Stimulated activated CD8-positive, alpha-beta memory T cell treated with anti-CD3 and anti-CD28 coated beads, Interleukin-15, amount 100 ng/mL, for 4 hours (primary cell): ENCODE results near the gene TMEM51.

Experiments used
- DNase-seq, 2 donors: peaks; one replicate each; pipeline ENCODE4 v3.0.0-alpha.2; 2020; ENCODE audit warnings: low read depth in 2 of 2

The TMEM51 gene

DNA sequence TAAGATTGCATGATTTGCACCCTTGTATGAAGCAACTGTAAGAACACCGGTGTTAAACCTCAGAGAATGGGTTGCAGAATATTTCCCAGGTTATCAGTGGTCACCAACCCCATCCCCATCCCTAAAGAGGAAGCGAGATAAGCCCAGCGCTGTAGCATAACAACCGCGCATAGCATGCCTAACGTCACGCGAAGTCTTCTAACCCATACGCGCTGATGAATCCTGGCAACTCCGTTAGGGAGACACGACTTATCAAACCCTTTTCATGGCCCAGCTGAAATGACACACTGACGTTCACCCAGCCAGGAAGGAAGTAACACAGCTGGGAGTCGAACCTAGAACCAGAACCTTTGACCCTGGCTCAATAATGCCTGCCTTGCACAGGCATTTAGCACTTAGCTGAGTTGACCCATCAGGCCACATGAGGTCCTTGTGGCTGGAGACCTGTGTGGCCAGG lies 24.2 kb downstream of the TMEM51 start:
- DNase-seq, result no peak

DNA sequence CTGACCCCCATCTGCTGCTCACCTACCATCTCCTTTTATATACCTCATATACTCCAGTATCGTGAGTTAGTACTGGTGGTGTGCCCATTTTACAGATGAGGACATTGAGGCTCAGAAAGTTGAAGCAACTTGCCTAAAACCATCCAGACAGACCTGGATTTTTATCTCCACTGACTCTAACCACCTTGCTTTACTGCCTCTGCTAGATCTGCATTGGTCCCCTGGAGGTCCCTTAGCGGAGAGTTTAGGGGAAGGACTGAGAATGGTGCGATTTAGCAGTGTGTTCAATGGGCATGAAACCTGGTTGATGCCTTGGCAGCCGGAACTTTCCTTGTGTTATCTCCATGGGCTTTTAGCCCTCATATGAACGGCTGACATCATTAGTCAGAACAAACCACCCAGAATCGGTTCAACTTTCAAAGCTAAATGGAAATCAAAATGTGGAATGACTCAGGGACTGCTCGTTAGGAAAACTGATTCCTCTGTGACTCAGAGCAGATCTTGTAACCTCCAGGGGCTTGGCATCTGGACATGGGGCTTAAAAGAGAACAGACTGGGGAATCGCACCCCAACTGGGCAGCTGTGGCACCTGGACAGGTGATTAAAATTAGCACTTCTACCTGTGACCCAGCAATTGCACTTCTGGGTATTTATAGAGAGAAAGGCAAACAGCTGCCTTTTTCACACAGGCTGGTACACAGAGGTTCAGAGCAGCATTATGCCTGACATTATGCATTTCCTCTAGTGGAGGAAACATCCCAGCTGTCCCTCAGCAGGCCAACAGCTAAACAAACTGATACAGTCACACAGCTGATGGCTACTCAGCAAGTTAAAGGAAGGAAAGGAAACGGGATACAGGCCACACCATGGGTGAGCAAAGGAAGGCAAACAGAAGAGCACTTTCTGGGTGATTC lies 25.3 kb downstream of the TMEM51 start:
- DNase-seq, result no peak

DNA sequence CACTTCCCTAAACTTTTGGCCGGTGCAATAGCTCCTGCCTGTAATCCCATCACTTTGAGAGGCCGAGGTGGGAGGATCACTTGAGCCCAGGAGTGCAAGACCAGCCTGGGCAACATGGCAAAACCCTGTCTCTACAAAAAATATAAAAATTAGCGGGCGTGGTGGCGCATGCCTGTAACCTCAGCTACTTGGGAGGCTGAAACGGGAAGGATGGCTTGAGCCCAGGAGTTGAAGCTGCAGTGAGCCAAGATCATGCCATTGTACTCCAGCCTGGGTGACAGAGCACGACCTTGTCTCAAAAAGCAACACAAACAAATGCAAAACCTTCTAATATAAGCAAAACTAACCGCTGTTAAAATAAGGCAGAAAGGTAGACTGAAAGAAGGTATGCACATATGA lies 25.9 kb downstream of the TMEM51 start:
- DNase-seq, result no peak

DNA sequence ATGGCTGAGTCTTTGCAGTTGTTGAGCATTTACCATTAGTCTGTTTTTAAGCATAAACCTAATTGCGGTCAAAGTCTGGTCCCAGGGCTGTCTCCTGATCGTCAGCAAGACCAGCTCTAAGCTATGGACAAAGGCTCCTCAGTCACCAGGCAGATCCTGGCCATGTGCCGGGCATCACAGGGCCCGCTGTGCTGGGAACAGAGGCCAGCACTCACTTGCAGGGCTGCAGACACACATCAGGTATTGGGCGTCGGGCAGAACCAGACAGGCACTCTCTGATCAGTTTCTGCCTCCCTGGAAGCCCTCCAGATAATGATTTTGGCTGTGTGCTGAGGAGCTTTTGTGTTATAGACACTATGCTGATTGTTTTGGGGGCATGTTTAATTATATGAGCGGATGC lies 26.6 kb downstream of the TMEM51 start:
- DNase-seq, result no peak

DNA sequence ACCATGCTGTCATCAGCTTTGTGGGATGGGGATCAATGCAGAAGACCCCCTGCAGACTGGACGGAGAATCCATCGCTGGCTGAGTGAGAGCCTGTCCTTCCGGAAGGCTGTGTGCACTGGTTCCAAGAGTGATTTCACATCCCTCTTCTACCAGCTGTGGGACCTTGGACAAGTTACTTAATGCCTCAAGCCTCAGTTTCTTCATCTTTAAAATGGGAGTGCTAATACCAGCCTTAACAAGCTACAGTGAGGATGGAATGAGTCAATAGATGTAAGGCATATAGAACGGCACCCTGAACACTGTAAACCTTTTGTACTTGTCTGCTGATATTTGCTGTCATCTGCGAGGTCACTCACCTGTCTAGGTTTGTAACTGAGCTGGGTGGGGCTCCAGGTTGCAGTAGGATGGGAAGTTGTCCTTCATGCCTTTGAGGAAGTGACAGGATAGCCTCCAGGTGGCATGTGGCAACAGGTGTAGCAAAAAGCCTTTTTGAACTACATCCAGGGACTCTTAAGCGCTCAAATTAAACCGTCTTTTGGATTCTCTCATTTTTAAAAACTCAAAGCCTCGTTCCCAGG lies 27.5 kb downstream of the TMEM51 start:
- DNase-seq, result no peak

DNA sequence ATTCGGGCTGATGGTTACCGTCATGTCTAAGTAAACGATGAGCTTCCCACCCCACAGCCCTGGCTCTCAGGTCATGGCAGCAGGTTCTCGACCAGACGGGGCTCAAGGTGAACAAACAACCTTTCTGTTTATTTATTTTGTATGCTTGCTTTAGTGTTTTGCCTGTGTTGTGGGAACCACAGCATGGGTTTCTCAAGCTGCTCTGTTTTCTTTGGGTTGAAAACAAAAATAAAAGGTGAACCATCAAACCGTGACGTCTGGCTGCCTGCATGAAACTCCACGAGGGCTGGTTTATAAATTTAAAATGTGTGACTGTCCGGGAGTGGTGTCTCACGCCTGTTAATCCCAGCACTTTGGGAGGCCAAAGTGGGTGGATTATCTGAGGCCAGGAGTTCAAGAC lies 28.0 kb downstream of the TMEM51 start:
- no peak for DNase-seq

DNA sequence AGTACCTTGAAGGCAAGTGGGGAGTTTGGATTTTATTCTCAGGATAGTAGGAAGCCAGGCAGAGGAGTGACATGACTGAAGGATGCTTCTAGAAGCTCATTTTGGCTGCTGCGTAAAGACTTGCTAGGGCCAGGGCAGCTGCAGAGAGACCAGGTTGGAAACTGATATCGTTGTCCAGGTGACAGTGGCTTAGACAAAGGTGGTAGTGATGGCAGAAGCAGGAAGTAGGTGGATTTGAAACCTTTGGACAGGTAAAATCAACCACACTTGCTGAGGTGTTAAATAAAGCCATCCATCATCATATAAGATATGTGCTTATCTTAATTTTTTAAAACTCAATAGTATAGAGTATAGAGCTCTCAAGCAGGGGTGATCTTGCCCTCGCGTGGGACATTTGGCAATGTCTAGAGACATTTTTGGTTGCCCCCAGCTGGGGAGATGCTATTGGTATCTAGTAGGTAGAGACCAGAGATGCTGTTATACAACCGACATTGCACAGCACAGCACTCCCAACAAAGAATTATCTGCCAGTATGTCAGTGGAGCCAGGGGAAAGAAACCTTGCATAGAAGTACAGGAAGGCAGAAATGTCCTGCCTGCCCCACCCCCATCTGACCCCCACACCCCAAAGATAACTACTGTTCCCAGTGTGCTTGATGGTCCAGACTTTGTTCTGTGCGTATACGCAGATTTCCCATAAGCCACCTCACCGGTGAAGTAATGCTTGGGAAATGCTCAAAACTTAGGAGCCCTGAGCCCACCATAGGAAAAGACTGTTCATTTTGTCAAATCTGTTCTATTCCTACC lies 31.1 kb downstream of the TMEM51 start:
- no peak for DNase-seq

DNA sequence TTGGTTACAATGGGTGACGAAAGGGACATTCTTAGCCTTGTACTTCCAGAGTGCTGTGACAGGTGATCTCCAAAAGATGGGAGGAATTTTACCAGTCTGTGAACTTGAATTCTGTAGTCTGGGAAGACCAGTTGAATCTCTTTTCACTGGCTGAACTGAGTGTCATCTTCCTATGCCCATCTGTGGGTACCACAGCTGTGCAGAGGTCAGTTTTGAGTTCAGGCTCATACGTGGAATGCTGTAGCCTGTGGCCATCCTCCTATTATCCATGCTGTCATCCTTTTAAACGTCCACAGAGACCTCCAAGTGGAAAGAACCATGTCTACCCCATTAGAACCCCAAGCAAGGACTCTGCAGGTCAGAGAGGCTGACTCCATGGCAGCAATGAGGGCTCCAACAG lies 32.1 kb downstream of the TMEM51 start:
- DNase-seq, result no peak

DNA sequence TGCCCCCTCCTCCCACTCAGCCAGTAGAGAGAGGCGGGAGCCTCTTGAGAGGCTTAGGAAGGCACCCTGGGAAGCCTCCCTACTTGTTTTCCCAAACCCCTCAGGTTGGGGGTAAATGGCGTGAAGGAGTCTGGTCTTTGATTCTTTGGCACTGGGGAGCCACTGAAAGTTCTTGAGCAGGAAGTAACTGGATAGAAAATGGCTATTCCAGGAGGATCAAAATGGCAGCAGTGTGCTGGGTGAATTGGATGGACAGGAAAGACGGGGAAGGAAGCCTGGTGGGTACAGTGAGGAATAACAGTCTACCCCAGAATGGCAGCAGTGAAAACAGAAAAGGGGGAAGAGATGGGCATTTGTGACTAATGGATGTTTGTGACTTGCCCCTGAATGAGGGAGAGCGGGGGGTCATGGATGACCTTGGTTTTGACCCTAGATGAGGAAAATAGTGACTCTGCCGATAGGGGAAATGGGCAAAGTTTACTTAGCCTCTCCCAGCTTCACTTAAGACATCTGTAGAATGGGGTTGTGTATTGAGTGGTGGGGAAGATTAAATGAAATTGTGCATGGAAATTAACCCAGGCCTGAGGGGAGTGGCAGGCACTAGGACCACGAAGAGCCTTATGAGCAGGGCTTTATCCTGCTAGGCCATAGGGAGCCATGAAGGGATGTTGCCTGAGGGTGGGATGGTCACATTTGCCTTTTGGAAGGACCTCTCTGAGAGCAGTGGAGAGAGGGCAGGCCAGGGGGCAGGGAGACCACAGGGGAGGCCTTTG lies 32.7 kb downstream of the TMEM51 start:
- no peak for DNase-seq

DNA sequence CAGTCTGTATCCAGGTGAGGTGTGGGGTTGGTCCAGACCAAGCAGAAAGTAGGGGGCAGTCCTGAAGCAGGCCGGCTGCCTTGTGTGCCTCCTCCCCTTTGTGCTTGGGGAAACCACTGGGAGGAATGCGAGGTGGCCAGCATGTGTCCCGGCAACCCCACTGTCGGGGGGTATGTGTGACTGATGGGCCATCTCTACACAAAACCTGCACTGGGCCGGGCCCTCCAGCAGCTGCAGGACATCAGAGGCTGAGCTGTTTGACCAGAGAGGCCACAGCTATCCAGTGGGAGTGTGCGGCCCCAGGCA lies 33.3 kb downstream of the TMEM51 start:
- DNase-seq, result no peak

DNA sequence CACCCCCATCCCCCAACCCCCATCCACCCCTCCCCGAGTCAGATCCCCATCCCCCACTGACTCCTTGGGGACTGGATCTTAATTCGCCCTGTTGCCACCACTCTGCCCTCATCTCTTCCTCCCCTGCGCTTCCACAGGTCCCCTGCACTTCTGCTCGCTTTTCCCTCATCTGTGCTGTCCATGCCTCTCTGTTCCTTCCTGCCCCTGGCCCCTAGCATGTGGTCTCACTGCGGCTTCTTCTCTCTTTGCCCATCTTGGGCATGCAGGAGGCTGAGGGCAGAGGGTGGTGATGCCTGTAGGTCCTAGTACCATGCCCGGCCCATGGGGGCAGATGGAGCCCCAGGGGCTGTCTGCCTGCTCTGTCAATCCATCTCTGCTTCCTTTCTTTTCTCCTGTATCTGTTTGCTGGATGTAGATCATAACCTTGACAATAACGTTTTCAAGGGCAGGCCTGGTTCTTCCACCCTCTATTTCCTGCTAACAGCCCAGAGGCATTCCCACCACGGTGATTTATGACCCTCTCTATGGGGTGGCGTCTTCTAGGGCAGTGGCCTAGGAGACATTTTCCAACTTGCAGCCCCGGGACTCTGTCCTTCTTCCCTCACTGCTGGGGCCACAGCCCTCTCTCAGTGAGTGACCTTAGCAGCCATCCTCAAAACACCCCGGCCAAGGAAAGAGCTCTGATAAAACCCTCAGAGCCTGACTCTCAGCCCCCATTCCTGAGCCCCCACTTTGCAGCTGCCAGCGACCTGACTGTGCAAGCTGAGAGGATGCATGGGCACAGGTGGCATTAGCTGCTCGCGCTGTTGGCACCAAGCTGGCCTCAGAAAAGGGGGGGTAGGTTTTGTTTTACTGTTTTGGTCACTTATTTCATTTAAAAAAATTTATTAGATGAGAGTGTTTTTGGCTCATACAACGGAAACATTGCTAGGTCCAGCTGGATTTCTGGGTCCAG lies 33.9 kb downstream of the TMEM51 start:
- DNase-seq, result no peak

DNA sequence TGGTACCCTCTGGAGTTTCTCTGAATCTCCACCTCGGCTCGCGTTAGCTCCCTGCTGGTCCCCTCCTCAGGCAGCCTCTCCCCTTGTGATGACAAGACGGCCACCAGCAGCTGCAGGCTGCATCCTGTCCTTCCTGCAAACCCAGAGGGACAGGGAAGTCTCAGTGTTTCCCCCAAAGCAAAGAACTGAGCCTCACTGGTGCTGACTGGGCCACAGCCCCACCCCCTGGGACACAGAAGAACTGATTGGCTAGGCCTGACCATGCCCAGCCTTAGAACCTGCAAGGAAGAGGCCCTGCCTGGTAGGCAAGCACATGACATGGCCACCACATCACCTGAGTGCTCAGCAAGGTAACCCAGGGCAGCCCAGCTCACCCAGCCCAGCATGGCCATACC lies 34.6 kb downstream of the TMEM51 start:
- no peak for DNase-seq

DNA sequence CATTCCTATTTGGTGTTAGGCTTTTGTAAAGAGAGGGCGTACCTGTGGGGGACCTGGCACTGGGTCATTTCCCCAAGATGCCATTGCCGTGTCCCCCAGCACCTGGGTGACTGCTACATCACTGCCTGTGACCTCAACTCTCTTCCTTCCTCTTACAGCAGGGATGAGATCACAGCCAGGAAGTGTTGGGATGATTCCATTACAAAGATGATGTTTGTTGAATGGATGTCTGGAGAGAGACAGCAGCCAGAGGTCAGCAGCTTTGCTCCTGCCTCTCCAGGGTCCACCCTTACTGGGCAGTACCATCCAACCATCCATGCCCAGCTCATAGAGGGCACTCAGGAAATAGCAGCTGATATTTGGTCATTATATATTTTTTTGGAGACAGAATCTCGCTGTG lies 35.1 kb downstream of the TMEM51 start:
- DNase-seq, result no peak

DNA sequence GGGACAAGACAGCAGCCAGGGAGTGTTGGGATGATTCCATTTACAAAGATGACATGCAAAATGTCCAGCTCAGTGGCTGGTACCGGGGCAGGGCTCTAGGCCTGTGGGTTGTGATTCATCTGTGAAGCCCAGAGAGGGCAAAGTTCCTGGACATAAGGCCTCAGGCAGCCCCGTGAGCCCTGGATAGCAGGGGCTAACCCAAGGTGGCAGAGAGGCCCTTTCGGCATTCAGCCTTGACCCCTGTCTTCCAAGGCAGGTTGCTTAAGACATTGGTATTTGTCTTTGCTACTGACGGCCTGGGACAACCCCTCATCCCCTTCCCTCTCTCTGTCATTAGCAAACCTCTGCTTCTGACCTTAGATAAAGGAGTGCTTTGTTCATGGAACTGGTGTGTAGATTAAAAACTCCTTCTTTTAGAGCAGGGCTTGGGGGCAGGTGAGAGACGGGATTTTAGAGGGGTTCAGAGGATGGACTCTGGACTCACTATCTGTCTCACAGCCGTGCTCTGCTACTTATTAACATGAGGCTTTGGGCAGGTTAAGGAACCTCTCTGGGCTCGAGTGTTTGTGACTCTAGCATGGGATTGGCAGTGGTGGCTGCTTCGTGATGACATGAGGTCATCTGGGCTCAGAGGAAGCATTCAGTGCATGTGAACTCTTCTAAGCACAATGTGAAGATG lies 36.3 kb downstream of the TMEM51 start:
- DNase-seq, result no peak

DNA sequence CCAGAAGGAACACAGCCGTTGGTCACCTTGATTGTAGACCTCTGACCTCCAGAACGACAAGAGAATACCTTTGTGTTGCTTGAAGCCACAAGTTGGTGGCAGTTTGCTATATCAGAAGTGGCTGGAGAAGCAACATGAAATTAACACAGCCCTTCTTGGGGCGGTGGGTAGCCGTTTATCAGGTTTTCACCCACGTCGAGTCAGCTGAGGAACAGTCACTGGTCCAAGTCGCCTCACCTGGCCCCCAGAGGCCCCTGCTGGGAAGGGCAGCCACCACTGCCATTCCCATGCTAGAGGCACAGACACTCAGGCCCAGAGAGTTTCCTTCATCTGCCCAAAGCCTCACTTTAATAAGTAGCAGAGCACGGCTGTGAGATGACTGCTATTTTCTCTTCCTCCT lies 37.7 kb downstream of the TMEM51 start:
- no peak for DNase-seq

DNA sequence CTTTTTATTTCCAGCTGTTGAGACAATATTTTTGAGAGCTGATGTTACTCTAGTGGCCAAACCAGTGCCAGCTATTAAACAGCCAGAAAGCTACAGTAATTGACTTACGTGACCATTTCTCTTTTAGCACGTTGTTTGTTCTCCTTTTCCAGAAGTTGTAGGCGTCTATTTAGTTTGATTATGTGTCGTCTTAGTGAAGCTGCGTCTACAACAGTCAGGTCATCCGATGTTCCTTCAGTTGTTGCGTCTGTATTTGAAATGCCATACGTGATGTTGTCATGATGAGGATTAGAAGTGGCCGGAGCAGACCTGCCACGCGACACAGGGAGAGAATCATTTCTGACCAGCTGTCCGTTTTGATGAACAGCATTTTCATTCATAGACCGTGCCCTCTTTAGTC lies 38.2 kb downstream of the TMEM51 start:
- DNase-seq, result no peak

DNA sequence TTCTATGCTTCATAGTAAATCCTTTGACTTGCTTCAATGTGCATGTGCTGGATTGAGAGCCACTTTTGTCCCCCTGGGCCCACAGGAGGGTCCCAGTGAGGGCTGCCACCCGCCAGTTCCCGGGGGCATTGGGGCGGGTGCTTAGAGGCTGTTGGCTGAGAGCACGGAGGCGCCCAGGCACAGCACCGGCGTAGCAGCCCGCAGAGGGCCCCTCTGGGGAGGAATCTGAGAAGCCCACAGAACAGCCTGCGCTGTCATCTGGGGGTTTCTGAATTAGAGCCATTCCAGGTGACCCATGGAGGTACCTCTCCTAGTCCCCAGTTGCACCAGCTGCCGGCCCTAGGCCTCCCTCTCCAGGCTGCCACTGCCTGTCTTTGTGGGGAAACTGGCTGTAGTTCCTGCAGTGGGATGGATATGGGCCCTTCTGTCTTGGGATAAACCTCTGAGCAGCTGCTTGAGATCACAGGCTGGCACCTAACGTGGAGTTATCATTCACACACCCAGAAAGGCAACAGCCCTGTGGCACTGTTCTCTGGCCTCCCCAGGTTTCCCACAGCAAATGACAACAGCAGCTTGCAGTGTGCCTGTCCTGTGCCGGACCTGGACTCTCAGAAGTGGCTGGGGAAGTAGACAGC lies 39.5 kb downstream of the TMEM51 start:
- no peak for DNase-seq

DNA sequence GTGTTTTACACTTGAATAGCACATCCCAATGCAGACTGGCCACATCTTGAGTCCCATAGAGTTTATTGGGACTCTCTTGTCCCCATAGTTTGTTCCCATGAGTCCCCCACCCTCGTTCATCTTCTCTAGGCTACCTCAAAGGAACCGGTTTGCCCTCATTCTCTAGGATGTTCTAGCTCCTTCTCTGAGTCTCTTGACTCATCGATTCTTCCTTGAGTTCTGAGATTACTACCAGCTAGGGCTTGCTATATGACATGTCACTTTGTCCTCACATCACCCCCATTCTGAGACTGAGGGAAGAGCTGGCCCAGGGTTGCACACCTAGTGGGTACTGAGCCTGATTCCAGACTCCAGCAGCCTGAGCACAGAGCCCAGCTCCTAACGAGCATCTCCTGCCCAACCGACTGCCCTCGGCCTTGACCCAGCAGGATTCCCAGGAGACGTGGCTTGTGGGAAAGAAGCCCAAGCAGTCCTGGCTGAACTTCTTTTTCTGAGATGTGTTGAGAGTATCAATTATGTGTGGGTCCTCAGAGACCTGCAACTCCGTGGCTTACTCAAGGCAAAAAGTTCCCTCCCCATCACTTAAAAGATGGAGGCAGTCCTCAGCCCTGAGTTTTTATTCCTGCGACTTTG lies 42.0 kb downstream of the TMEM51 start:
- DNase-seq, result no peak

DNA sequence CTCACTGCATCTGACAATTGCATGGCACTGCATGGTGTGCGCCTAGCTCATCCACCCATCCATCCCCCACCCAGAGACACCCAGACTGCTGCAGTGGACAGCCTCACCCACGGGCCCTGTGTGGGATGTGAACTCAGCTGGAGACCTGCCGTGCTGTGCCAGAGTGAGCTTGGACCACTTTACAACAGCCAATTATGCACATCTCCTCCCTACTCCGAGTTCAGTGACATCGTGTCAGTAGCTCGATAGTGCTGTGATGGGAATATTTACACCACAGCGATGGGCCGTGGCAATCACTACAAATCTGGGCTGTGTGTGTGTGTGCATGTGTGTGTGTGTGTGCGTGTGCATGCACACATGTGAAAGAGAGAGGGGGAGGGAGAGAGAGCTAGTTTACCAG lies 42.5 kb downstream of the TMEM51 start:
- DNase-seq, result no peak
